Sigmoid colon (tissue), 3 donors: Measurements from ENCODE around the gene KIF26A.

Experiments
- POLR2A ChIP-seq, 2 donors: fragments of 450-650 bp; IDR thresholded peaks; one replicate each; pipeline ENCODE4 v1.6.1; 2016; ENCODE audit warnings: antibody characterized with exemption in 2 of 2, mild to moderate bottlenecking in 2 of 2, moderate library complexity in 2 of 2
- TF ChIP-seq, protein P1 (sequence below), 4 experiments: fragments of 450-650 bp in 3 of 4; fragments of 200-600 bp in 1 of 4; IDR thresholded peaks; one replicate each; pipeline ENCODE4 v1.5.1; 2016 to 2019; ENCODE audit warnings: antibody characterized with exemption in 4 of 4, mild to moderate bottlenecking in 3 of 4, moderate library complexity in 2 of 4

GRCh38 chr14:104149278-104149595 is 10.8 kb downstream of the KIF26A start:
- no peak for TF ChIP-seq POLR2A (IDR thresholded peaks at IDR 0.05)
- TF ChIP-seq, protein P1, sequence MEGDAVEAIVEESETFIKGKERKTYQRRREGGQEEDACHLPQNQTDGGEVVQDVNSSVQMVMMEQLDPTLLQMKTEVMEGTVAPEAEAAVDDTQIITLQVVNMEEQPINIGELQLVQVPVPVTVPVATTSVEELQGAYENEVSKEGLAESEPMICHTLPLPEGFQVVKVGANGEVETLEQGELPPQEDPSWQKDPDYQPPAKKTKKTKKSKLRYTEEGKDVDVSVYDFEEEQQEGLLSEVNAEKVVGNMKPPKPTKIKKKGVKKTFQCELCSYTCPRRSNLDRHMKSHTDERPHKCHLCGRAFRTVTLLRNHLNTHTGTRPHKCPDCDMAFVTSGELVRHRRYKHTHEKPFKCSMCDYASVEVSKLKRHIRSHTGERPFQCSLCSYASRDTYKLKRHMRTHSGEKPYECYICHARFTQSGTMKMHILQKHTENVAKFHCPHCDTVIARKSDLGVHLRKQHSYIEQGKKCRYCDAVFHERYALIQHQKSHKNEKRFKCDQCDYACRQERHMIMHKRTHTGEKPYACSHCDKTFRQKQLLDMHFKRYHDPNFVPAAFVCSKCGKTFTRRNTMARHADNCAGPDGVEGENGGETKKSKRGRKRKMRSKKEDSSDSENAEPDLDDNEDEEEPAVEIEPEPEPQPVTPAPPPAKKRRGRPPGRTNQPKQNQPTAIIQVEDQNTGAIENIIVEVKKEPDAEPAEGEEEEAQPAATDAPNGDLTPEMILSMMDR (IDR thresholded peaks at IDR 0.05): no peak
